HTR-8/SVneo (cell line): Measurements from ENCODE around the gene ZW10.
"Not testable (repeated sequence)": the region's sequence is repeated elsewhere in the genome, so short reads cannot be mapped to it uniquely, and the experiment has no call there.

Experiments
- DNase-seq: peaks from one replicate; pipeline ENCODE4 v3.0.0; 2011; ENCODE audit warnings: low spot score, mixed read lengths; ENCODE audit not compliant: insufficient read length
- FAIRE-seq: peaks from 2 replicates; lab custom pipeline; 2011; peaks lifted over from hg19 to GRCh38; lab: Jason Lieb, UNC

The ZW10 gene

GRCh38 chr11:113705871-113706655 is 67.4 kb downstream of the ZW10 start, which contains the start of gene TMPRSS5:
TSS of gene TMPRSS5 (minus strand) at chr11:113706308. CDS start at chr11:113706224, 84 bp downstream.
- no peak for FAIRE-seq
- DNase-seq = no peak

GRCh38 chr11:113703551-113703950 is 69.9 kb downstream of the ZW10 start:
- FAIRE-seq, DNase-seq: not testable (repeated sequence)

- no peak for FAIRE-seq
- no peak for DNase-seq
Observed at GRCh38 chr11:113701491-113701890, 72.0 kb downstream of the ZW10 start.

GRCh38 chr11:113698515-113698914 is 75.0 kb downstream of the ZW10 start:
- no peak for DNase-seq
- FAIRE-seq = no peak

- FAIRE-seq = no peak
- no peak for DNase-seq
Observed at GRCh38 chr11:113697756-113698407, 75.6 kb downstream of the ZW10 start.

- DNase-seq (no peak), FAIRE-seq (no peak)
Observed at GRCh38 chr11:113697111-113697510, 76.4 kb downstream of the ZW10 start.

- FAIRE-seq (no peak), DNase-seq (no peak)
Observed at GRCh38 chr11:113695207-113695606, 78.3 kb downstream of the ZW10 start.

GRCh38 chr11:113694390-113694789 is 79.1 kb downstream of the ZW10 start:
- no peak for DNase-seq
- no peak for FAIRE-seq

GRCh38 chr11:113693030-113693429 is 80.5 kb downstream of the ZW10 start:
- DNase-seq = no peak
- FAIRE-seq = no peak

- FAIRE-seq = peak; percentile 97
- peak; percentile 90 for DNase-seq
Observed at GRCh38 chr11:113690619-113691569, 82.6 kb downstream of the ZW10 start.

- DNase-seq = no peak
- FAIRE-seq = peak; percentile 85
Observed at GRCh38 chr11:113689768-113690618, 83.5 kb downstream of the ZW10 start.

- no peak for DNase-seq
- no peak for FAIRE-seq
Observed at GRCh38 chr11:113685654-113686359, 87.7 kb downstream of the ZW10 start.

- DNase-seq = no peak
- FAIRE-seq = no peak
Observed at GRCh38 chr11:113684496-113684895, 89.0 kb downstream of the ZW10 start.

GRCh38 chr11:113683481-113684046 is 89.9 kb downstream of the ZW10 start:
- DNase-seq (no peak), FAIRE-seq (no peak)
